ENCODE data around the gene SLC45A1.
A peak's percentile ranks its signal among the peaks of the same experiment; 100 is the strongest.

The SLC45A1 gene

DNA sequence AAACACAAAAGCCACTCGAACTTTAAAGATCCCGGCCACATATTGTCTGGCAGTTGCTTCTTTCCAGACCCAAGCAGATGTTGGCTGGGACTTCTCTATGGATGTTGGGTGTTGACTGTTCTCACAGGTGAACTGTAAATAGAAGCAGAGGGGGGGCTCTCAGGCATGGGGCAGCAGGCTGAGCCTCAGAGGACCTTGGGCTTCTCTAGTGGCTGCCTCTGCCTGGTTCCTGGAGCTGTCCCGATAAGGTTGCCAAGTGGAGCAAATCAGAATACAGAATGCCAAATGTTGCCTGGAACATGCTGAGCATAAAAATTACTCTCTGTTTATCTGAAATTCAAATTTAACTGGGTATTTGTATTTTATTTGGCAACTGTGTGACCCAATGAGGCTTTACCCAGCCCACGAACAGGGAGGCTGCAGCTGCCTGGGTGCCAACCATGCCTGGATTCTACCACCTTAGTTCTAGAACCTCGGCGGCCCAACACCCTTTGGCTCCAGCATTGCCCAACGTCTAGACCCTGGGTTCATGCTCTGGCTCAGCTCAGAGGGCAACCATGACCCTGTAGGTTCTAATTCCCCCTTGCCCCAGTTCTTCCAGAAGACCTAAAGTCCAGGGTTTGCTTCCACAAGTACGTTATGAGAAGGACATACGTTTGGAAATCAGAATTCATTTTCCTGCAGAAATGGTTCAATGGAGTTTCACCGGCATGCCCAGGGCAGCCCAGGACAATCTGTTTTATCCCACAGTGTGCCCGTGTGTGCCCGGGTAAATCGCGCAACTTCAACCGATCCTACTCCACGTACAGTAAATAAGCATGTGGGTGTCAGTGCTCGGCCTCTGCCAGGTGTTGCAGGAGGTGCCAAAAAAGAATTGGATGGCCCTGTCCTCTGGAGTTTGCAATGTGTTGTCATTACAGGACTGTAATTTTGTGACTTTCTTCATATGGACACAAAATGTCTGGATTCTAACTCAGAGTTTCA is 5.4 kb upstream of the SLC45A1 start:
- no peak for DNase-seq

DNA sequence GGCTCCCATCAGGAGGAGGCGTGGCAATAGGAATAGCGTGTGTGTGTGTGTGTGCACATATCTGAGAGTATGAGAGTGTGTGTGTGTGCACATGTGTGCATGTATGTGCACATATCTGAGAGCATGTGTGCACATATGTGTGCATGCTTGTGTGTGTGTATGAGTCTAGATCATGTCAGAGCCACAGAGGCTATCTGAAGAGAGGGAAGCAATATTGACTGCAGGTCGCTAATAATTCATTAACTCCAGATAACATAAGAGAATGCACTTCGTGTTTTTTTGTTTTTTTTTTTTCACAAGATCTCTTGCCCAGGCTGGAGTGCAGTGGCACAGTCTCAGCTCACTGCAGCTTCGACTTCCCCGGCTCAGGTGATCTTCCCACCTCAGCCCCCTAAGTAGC is 4.7 kb upstream of the SLC45A1 start:
- DNase-seq = no peak

DNA sequence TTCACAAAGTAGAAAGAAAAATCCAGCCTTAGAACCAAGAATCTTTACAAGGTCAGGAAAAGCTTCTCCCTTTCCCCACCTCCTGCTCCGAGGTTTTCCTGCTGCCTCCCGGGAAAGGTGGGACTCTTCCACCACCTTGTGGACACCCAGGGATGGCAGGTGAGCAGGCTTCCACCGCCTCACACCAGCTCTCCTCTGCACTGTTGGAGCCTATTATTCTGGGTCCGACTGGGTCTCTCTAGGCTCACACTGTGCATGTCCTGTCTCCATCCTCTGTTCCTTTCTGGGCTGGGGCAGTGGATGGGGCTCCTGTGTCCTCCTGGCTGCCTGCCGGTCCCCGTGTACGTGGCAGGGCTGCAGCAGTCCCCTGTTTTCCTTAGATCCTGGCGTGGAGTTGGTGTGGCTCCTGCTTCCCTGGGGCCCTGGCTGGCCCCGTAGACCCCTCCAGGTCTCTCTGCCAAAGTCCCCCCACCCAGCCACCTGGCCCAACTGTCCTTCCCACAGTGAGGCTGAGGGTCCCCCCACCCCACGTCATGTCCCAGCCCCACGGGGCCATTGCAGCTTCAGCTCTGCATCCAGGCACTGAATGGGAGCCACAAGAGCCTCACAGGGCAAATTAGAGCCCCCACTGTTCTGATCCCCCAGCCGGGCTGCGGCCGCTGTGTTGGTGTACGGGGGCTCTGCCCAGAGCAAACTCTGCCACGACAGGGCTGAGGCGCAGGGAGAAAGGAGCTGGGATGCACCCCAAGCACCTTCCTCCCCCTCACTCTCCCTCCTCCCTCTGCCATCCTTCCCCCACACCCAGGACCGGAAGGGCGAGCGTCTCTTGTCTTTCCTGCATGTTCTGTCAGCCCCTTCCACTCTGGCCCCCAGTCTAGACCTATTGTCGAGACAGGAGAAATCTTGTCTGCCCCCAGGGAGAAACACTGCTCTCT is 3.3 kb upstream of the SLC45A1 start:
- peak; percentile 82 for DNase-seq

DNA sequence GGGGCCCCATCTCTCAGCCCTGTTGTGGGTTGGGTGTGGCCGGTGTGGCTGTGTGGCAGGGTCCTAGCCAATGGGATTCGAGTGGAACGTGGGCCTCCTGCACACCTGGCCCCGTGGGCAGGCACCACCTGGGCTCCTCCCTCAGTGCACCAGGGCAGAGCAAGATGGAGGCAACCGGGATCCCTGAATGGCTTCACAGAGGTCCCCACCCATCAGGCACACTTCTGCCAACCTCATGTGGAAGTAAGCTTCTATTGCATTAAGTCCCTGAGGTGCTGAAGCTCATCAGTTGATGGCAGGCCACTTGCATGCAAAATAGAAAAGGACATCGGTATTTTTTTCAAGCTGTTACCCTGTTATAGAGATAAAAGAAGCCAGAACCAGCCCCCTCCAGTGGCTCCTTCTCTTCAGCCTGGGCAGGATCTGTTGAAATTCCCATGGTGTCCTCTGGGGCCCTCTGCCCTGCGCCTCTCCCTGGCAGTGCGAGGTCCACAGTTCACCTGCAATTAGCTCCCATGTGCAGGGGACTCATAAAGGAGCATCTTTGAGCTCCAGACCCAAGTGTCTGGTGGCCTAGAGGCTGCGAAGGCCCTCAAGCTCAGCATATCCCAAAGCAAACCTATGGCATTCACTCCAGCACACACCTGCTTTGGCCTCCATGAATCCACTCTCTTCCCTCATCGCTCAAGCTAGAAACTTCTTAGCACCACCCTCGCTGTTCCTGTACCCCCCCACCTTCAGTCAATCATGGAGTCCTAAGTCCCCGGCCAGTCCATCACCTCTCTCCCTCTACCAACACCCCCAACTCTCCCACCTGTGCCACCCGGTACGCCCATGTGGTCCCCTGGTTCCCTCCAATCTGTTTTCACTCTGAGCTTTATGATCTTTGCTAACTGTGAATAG is 2.1 kb upstream of the SLC45A1 start:
- DNase-seq = no peak

DNA sequence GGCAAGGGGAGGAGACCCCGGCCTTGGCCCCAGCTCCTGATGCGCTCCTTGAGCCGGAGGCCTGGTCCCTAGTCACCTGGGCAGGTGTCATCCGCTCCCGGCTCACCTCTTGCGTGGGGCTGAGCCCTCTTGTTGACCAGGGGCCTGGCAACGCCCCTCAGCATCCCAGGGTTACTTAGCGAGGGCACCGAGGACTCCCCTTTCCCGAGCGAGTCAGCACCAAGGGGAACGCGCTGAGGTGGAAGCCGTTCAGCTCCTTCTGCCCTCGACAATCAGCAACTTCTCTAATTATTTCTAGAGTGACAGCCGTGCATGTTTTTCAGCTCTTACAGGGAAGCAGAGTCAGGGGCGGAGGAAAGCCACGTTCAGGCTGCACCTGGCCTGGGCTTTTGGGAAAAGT is 522 bp downstream of the SLC45A1 start:
- DNase-seq = no peak

DNA sequence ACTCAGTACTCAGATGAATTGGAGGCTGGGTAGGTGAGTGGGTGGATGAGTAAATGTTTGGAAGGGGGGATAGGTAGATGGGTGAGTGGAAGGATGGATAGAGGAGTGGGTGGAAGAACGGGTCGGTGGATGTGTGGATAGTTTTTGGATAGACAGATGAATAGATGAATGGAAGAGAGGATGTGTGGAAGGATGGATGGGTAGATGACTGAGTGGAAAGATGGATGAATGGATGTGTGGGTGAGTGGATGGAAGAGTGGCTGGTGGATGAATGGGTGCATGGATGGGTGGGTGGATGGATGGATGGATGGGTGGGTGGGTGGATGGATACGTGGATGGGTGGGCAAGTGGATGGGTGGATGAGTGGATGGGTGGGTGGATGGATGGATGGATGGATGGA is 3.7 kb downstream of the SLC45A1 start:
- DNase-seq = no peak

DNA sequence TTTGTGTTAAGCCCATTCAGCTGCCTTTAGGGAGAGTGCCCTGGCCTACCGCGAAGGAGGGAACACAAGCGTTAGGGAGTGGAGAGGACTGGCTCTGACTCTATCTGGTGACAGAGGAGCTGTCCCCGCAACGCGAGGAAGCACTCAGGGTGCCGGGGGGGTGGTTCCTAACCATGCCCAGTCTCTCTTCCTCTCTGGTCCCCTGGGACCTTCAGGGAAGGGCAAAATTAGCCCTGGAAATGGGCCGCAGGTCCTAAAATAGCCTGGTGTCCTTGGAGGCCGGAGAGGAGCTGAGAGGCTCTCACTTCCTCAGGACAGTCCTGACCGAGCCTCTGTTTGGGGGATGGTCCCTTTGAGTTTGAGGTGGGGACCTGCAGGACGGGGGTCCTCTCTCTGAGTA is 5.8 kb downstream of the SLC45A1 start:
- no peak for DNase-seq

DNA sequence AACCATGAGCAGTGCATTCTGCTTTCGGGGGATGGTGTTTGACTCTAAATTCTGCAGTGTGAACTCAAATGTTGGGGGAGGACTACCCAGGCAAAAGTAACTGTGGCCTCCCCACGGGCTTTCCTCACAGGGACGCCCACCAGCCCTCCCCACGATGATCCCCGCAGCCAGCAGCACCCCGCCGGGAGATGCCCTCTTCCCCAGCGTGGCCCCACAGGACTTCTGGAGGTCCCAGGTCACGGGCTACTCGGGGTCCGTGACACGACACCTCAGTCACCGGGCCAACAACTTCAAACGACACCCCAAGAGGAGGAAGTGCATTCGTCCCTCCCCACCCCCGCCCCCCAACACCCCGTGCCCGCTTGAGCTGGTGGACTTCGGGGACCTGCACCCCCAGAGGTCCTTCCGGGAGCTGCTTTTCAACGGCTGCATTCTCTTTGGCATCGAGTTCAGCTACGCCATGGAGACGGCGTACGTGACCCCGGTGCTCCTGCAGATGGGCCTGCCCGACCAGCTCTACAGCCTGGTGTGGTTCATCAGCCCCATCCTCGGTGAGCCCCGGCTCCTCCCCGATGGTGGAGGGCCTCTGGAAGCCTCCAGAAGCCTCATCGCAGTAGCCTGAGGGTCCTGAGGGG is 6.4 kb downstream of the SLC45A1 start:
- no peak for DNase-seq

DNA sequence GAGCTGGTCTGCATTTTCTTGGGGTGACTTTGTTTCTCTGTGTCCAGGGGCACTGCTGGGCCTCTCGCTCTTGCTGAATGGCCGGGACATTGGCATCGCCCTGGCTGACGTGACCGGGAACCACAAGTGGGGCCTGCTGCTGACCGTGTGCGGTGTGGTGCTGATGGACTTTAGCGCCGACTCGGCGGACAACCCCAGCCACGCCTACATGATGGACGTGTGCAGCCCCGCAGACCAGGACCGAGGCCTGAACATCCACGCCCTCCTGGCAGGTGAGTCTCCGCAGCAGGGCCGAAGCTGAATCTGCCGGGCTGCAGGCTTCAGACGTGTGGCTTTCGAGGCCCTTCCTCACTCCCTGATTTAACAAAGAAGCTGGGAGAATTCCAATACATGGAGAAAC is 7.9 kb downstream of the SLC45A1 start:
- DNase-seq = no peak

DNA sequence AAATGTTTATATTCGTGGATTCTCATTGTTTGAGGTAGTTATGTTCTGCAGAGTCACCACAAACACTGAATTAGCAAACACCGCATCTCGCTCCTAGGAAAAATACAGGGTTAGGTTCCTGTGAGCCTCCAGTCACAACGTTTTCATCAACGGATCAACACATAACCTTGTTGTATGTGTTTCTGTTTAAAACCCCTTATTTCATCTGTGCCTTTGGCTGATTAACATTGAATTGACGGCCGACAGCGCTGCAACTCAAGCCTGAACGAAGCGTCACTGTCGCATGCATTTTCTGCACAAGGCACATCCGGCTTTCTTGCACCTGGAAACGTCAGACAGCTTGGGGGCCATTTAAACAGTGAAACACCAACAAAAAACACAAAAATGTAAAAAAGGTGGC is 8.4 kb downstream of the SLC45A1 start:
- no peak for DNase-seq

DNA sequence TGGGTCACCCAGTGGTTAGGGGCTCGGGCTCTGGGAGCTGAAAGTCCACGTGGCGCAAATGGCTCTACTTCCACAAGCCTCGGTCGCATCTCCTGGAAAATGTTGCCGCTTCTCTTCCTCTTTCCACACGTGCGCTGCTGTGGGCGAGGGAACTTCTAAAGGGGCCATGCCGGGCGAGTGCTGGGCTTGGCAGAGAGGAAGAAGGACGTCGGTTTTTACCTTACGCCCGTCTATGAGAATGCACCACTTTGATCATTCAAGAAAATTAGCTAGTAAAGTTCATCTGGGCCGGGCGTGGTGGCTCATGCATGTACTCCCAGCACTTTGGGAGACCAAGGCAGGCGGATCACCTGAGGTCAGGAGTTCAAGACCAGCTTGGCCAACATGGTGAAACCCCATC is 10.4 kb downstream of the SLC45A1 start:
- no peak for DNase-seq

DNA sequence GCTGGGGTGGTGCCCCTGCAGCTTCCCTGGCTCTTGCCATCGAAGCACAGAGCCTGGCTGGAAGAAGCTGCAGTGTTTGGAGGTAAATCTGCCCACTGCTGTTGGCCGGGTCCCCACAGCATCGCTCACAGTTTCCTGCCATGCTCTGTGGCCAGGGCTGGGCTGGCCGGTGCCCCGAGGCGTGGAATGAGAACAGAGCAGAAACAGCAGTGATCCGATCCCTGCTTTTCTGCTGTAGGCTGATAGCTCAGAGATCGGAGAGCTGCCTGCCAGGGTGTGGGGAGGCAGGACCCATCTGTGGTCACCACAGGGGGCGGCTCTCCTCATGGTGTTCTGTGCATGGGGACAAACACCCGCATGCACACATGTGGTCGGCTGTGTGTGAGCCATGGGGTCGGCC is 11.5 kb downstream of the SLC45A1 start:
- DNase-seq = no peak

DNA sequence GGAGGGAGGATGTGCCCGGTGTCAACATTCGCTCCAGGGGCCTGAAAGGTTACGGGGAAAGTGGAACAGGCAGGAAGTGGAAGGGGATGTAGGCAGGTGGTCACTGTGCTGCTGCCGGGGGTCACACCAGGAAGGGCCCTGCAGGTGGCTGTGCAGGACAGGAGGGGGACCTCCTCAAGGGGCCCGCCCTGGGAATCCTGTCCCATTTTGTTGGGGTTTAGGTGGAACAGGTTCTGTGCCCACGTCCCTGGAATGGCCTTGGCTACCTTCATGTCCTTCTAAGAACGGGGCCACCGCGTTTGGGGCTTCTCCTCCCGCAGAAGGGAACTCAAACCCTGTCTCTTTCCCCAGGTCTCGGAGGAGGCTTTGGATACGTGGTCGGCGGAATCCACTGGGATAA is 11.9 kb downstream of the SLC45A1 start:
- no peak for DNase-seq

DNA sequence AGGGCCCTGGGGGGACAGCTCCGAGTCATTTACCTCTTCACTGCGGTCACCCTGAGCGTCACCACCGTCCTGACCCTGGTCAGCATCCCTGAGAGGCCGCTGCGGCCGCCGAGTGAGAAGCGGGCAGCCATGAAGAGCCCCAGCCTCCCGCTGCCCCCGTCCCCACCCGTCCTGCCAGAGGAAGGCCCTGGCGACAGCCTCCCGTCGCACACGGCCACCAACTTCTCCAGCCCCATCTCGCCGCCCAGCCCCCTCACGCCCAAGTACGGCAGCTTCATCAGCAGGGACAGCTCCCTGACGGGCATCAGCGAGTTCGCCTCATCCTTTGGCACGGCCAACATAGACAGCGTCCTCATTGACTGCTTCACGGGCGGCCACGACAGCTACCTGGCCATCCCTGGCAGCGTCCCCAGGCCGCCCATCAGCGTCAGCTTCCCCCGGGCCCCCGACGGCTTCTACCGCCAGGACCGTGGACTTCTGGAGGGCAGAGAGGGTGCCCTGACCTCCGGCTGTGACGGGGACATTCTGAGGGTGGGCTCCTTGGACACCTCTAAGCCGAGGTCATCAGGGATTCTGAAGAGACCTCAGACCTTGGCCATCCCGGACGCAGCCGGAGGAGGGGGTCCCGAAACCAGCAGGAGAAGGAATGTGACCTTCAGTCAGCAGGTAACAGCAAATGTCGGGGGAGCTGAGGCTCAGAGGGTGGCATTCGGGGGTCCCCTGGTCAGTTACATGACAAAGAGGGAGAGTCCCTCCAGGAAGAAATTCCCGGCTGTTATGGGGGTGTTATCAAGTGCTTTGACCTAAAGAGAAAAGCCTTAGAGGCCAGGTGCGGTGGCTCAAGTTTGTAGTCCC is 12.6 kb downstream of the SLC45A1 start:
- no peak for DNase-seq

DNA sequence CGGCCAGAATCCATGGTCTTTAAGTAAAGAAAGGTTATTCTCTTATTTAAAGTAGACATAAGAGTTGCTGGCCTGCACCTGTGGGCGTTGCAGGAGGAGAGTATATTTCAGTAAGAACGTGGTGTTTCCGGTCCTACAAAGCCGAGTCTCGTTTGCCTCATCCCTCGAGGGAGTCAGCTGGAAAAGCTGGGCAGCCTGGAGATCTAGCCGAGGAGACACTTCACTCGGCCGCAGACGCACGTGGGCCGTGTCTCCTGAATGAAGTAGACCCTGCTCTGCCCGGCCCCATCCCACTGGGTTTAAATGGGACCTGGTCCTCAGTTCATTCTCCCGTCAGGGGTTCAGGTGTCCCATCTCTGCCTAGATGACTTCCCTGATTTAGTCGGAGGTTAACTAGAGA is 14.9 kb downstream of the SLC45A1 start:
- DNase-seq = no peak

DNA sequence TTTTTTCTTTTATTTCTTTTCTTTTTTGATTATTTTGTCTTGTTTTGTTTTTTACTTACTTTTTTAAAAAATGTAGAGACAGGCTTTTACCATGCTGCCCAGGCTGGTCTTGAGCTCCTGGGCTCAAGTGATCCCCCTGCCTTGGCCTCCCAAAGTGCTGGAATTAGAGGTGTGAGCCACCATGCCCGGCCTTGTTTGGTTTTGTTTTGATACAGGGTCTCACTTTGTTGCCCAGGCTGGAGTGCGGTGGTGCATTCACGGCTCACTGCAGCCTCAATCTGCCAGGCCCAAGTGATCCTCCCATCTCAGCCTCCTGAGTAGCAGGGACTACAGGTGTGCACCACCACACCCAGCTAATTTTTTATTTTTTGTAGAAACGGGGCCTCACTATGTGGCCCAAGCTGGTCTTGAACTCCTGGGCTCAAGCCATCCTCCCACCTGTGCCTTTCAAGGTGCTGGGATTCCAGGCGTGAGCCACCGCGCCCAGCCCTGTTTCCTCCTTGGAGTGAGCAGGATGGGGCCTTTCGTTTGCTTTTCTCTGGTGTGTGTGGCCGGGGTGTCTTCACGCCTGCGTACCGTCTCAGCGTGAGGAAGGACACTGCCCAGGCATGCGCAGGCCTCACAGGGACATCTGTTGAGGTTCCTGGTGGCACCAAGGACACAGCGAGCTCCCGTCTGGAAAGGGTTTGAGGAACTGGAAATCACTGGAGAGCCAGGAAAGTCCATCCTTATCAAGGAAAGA is 15.5 kb downstream of the SLC45A1 start:
- no peak for DNase-seq

DNA sequence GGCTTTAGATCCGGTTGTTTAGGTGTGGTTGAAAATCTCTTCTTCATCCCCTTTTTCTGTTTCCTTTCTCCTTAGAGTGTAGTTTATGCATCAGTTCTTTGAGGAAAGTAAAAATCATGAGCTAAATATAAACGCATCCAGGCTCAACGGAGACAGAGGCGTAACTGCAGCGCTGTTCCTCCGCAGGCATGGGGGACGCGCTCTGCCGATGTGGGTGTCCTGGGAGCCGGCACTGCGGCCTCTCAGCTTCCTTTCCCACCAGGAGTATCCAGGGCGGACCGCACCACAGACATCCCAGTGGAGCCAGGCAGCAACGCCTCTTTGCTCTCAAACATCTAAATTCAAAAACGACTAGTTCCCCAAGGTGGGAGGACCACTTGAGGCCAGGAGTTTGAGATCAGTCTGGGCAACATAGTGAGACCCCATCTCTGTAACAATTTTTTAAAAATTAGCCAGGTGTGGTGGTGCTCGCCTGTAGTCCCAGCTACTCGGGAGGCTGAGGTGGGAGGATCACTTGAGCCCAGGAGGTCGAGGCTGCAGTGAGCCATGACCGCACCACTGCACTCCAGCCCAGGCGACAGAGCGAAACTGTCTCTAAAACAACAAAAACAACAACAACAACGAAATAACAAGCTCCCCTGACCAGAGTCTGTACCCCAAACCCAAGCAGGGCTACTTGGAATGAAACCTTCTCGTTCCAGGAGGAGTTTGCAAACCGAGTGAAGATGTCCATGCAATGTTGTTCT is 16.4 kb downstream of the SLC45A1 start:
- DNase-seq = no peak

DNA sequence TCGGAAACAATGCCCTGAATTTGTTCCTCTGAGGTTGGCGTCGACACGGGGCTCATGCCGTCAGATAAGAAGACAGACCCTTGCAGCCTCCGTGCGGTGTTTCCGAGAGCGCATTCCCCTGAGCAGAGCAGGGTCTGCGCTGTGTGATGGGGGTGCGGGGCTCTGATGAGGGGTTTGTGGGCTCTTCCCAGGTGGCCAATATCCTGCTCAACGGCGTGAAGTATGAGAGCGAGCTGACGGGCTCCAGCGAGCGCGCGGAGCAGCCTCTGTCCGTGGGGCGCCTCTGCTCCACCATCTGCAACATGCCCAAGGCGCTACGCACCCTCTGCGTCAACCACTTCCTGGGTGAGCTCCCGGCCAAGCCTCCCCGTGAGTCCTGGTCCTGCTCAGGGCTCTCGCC is 17.3 kb downstream of the SLC45A1 start:
- no peak for DNase-seq

DNA sequence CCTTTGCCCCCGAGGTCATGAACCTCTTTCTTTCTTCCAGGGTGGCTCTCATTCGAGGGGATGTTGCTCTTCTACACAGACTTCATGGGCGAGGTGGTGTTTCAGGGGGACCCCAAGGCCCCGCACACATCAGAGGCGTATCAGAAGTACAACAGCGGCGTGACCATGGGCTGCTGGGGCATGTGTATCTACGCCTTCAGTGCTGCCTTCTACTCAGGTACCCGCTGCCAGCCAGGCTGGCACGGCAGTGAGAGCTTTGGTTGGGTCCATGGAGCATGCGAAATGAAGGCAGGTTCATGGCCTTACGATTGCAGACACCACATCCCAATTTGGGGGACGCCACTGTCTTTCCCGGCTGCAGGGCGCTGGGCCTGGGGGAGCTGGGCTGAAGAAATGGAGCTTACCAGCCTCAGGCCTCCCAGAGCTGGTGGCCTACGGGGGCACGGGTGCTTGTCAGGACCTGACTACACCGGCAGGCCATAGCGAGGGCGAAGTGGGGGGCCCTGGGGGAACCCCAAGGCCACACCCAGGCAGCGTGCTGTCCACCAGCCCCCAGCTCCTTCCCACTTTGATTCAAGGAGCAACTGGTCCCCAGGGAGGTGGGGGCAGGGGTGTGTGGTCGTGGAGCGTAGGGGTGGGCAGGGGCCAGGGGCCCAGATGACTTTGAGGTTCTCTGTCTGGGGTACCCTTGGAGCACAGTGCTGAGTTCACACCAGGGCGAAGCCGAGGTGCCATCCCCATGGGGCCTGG is 20.0 kb downstream of the SLC45A1 start:
- no peak for DNase-seq

Data from left hindlimb (tissue), 1 donor.